Ovary (tissue), 3 donors: ENCODE results near the gene FAM136A.
A peak's percentile ranks its signal among the peaks of the same experiment; 100 is the strongest.

Experiments used
- CTCF ChIP-seq, 3 donors: fragments of 450-650 bp in 2 of 3; fragments of 200-600 bp in 1 of 3; IDR thresholded peaks; one replicate each; pipeline versions ENCODE4 v1.5.1 to v1.8.0; 2016 to 2022; ENCODE audit warnings: antibody characterized with exemption in 3 of 3, mild to moderate bottlenecking in 1 of 3
- EP300 ChIP-seq: sonication (generic); formaldehyde crosslinking; IDR thresholded peaks from one replicate; pipeline ENCODE4 v1.6.1; 2017; ENCODE audit warnings: antibody characterized with exemption
- POLR2A ChIP-seq: fragments of 450-650 bp; IDR thresholded peaks from one replicate; pipeline ENCODE4 v1.6.1; 2017; ENCODE audit warnings: antibody characterized with exemption, mild to moderate bottlenecking, moderate library complexity
- donor health status: DM: no; HTN: no; CAD: no.

DNA sequence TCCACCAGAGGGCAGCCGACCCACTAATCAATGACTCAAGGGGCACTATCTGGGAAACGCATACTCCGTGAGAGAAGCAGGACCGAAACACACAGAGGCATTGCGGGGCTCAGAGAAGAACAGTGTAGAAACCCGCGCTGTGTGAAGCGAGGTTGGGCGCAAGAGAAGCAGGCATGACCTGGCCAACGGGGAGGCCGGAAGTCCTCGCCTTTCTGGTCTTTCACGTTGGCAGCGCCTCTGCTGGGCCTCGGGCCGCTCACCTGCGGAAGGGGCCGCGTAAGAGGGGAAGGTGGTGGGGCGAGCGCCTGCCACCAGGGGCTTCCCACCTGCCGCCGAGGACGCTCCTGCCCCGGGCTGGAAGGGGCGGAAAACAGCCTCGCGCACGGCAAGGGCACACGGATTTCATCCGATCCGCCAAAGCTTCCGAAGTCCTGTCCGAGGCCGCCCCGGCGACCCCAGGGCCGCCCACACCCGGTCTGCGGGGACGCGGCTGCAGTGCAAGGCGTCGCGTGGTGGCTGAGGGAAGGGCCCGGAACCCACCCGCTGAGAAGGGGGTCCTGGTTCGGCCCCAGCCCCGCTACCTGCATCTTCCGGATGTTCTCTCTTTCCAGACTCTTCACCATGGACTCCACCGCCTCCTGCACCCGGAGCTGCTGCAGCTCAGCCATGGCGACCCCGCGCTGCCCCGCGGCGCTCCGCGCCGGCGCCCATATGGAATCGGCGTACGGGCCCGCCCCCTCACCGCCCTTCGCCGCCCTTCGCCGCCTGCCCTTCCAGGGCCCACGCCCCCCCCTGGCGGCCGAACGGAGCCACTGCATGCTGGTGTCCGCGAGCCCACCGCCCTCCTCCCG is at the start of gene FAM136A:
- TF ChIP-seq CTCF (IDR thresholded peaks at IDR 0.05): peak; percentile 89 to 95 (median 94)
- no peak for TF ChIP-seq EP300
- TF ChIP-seq POLR2A: no peak
